GM12878 (cell line): ENCODE measurements around the gene ZNF416. TPM values are rescaled to one million over a fixed set of nuclear protein-coding genes. Genes with fewer than 3 reads are reported as not detected.

Experiments used
- ATAC-seq: fragments of 200-7000 bp; cut with Tn5 transposase; 3 replicates; pipeline ENCODE4 v1.9.1; 2020; ENCODE audit warnings: mild to moderate bottlenecking, moderate library complexity
- BruUV-seq: library from RNA; stranded (reverse); fragments of 400-500 nt; replicated peaks from 2 replicates; lab custom pipeline; 2021; lab: Mats Ljungman, UMichigan
- CTCF ChIA-PET: fragments of 300-600 bp; sonication (Branson Sonifier 250); formaldehyde crosslinking; extraction: SDS; loops from one replicate; lab custom pipeline; 2021; ENCODE audit warnings: inconsistent platforms; lab: Yijun Ruan, JAX
- POLR2A ChIA-PET: fragments of 350-600 bp; formaldehyde crosslinking; extraction: SDS; loops from one replicate; lab custom pipeline; 2021; ENCODE audit warnings: inconsistent platforms; lab: Charles Lee
- RAD21 ChIA-PET: fragments of 300-600 bp; sonication (Branson Sonifier 250); formaldehyde crosslinking; loops from one replicate; lab custom pipeline; 2023; ENCODE audit warnings: antibody characterized with exemption; ENCODE audit not compliant: unreplicated experiment; lab: Charles Lee
- SMC1A ChIA-PET: fragments of 300-600 bp; sonication (Branson Sonifier 250); formaldehyde crosslinking; loops from one replicate; lab custom pipeline; 2023; ENCODE audit not compliant: unreplicated experiment, uncharacterized antibody; lab: Charles Lee
- DNase-seq: peaks from one replicate; pipeline ENCODE4 v3.0.0-alpha.2; 2011; ENCODE audit warnings: low read depth, low spot score
- FAIRE-seq: peaks from 3 replicates; lab custom pipeline; 2011; peaks lifted over from hg19 to GRCh38; lab: Jason Lieb, UNC
- H2AFZ ChIP-seq: 2 replicates; pipeline ENCODE4 v1.6.0; 2011; ENCODE audit warnings: low read depth, low read length, control low read depth; ENCODE audit not compliant: control insufficient read depth
- H3K27ac ChIP-seq: 2 replicates; pipeline ENCODE4 v1.5.1; 2011; ENCODE audit warnings: control low read depth; ENCODE audit not compliant: control insufficient read depth, insufficient read depth
- H3K27me3 ChIP-seq, 2 experiments: replicated peaks in 1 of 2; 2 replicates each; pipeline versions ENCODE4 v1.6.0 to v1.6.1; 2011; ENCODE audit warnings: low read length in 1 of 2; ENCODE audit not compliant: control insufficient read depth in 2 of 2, insufficient read depth in 2 of 2
- H3K36me3 ChIP-seq, 2 experiments: 2 replicates each; pipeline ENCODE4 v1.5.1; 2011; ENCODE audit warnings: low read length in 1 of 2; ENCODE audit not compliant: control insufficient read depth in 2 of 2, insufficient read depth in 2 of 2
- H3K4me1 ChIP-seq: 2 replicates; pipeline ENCODE4 v1.6.1; 2011; ENCODE audit warnings: mild to moderate bottlenecking, low read length, moderate library complexity, mixed read lengths; ENCODE audit not compliant: control insufficient read depth, insufficient read depth
- H3K4me2 ChIP-seq: 2 replicates; pipeline ENCODE4 v1.6.0; 2011; ENCODE audit warnings: control low read depth; ENCODE audit not compliant: control insufficient read depth, insufficient read depth
- H3K4me3 ChIP-seq: fragments of 200-600 bp; sonication (generic); 2 replicates; pipeline ENCODE4 v1.5.1; 2016
- H3K79me2 ChIP-seq: 2 replicates; pipeline ENCODE4 v1.6.0; 2011; ENCODE audit warnings: low read length; ENCODE audit not compliant: control insufficient read depth, insufficient read depth
- H3K9ac ChIP-seq: 2 replicates; pipeline ENCODE4 v1.8.0; 2011; ENCODE audit warnings: low read length, control low read depth, mixed read lengths; ENCODE audit not compliant: control insufficient read depth, insufficient read depth
- H3K9me3 ChIP-seq: replicated peaks from 3 replicates; pipeline ENCODE4 v1.5.1; 2011; ENCODE audit warnings: mild to moderate bottlenecking, low read length; ENCODE audit not compliant: control insufficient read depth, insufficient read depth
- H4K20me1 ChIP-seq: 2 replicates; pipeline ENCODE4 v1.6.0; 2011; ENCODE audit not compliant: control insufficient read depth, insufficient read depth
- CBX3 ChIP-seq: fragments of 200-600 bp; sonication (generic); IDR thresholded peaks from 2 replicates; pipeline ENCODE4 v1.6.1; 2016; ENCODE audit warnings: low read depth, borderline replicate concordance
- CBX5 ChIP-seq: sonication (generic); IDR thresholded peaks from 2 replicates; pipeline ENCODE4 v1.6.1; 2016; ENCODE audit warnings: low read depth, moderate library complexity, mild to moderate bottlenecking, inconsistent platforms
- KLF5 ChIP-seq: fragments of 450-650 bp; IDR thresholded peaks from 2 replicates; pipeline ENCODE4 v1.6.1; 2014; ENCODE audit warnings: mild to moderate bottlenecking; ENCODE audit not compliant: partially characterized antibody
- MLLT1 ChIP-seq: fragments of 450-650 bp; IDR thresholded peaks from 2 replicates; pipeline ENCODE4 v1.6.1; 2016; ENCODE audit warnings: mild to moderate bottlenecking
- TARDBP ChIP-seq: IDR thresholded peaks from 2 replicates; pipeline ENCODE4 v1.6.1; 2016; ENCODE audit warnings: borderline replicate concordance
- ZNF217 ChIP-seq: fragments of 450-650 bp; IDR thresholded peaks from 2 replicates; pipeline ENCODE4 v1.6.1; 2017; ENCODE audit warnings: antibody characterized with exemption, mild to moderate bottlenecking
- WGBS: methylation state at CpG from one replicate; pipeline ENCODE4 v1.1.6; 2016; ENCODE audit warnings: low lambda C conversion rate; ENCODE audit not compliant: insufficient replicate concordance, insufficient coverage; ENCODE audit errors: missing lambda C conversion rate; 5-methylcytosine and 5-hydroxymethylcytosine counted together
- in situ Hi-C: fragments of 300-500 bp; cut with MboI; formaldehyde crosslinking; loops from 9 replicates; pipeline ENCODE4 v1.14.3; 2018; ENCODE audit warnings: mixed read lengths
- intact Hi-C: fragments of 100-400 bp; cut with micrococcal nuclease; formaldehyde crosslinking; loops from one replicate; pipeline ENCODE4 v1.14.2; 2022; ENCODE audit not compliant: unreplicated experiment
- polyA plus RNA-seq, 11 experiments: library from polyadenylated mRNA; depleted of rRNA in 4 of 11; unstranded in 6 of 11; stranded (reverse) in 5 of 11; fragments of >200 nt; fragmentation: Nextera tagmentation in 4 of 11; fragmentation: Illumina TruSeq in 1 of 11; extraction: Ambion mirVana in 4 of 11; extraction: Trizol in 1 of 11; gene quantifications; 1 replicate in 1 of 11; 2 replicates in 10 of 11; pipeline versions ENCODE4 v1.2.1 to v1.2.3, GENCODE V29; 2011 to 2016; ENCODE audit warnings: inconsistent platforms in 2 of 11, missing spikeins in 2 of 11, low read depth in 1 of 11
- total RNA-seq, 4 experiments: library from RNA; depleted of rRNA in 3 of 4; stranded (reverse); fragments of >200 nt in 3 of 4; fragmentation: Illumina TruSeq in 1 of 4; extraction: Trizol in 1 of 4; gene quantifications; 2 replicates each; pipeline versions ENCODE4 v1.2.1 to v1.2.3, GENCODE V29; 2013 to 2021

Gene ZNF416
- total and polyA plus RNA-seq, 10 of the 15 experiments (the other 5 are each of a cell fraction or from before 2014, with no cell fraction given), result 1.2 to 5.4 (median 4.7) TPM

GRCh38 chr19:57620673-57621348, 42.1 kb upstream of the ZNF416 start:
- POLR2A ChIA-PET, result interaction anchor here (0.6 kb wide), 1 partner anchor 648 kb away, joined by 5 read pairs; no protein-coding TSS in a partner anchor

More at GRCh38 chr19:57620673-57621348, 42.1 kb upstream of the ZNF416 start:
- Histone ChIP-seq H3K4me3 (no peak overlapping the region), H3K27ac (no peak overlapping the region), H3K9ac (no peak overlapping the region)
- FAIRE-seq, result no peak
- ATAC-seq, result no peak
- no peak for DNase-seq
- TF ChIP-seq TARDBP (no peak), CBX5 (peak; percentile 98), KLF5 (peak; percentile 96), ZNF217 (peak; percentile 85; the same call in 1 of the 2 replicates), CBX3 (0 out of 2 replicates have a peak, but pooled peaks have one; percentile 72), MLLT1 (0 out of 2 replicates have a peak, but pooled peaks have one; percentile 48)
- TF ChIP-seq, all 136 proteins: peak for 5
- Histone ChIP-seq H3K9me3 (peaks cover 79% of the 10 kb centered on the region), H3K4me1 (no peaks in the 10 kb centered on the region), H3K27me3 (no peaks in the 10 kb centered on the region), H3K36me3 (peaks cover 8 to 46% of the 10 kb centered on the region in 2 experiments), H2AFZ (no peak overlapping the region), H4K20me1 (no peaks in the 10 kb centered on the region), H3K4me2 (no peak overlapping the region), H3K79me2 (peaks cover 3% of the 10 kb centered on the region)
- intact Hi-C loops, result no loop called here
- ChIA-PET CTCF (no interaction called here), RAD21 (no interaction called here), SMC1A (no interaction called here)
- BruUV-seq, result no TSS peak
- in situ Hi-C loops, result no loop called here
- 98% methylated on average over 10 of the region's 10 CpGs for whole genome bisulfite sequencing
